Stimulated activated CD8-positive, alpha-beta memory T cell treated with anti-CD3 and anti-CD28 coated beads, Interleukin-15, amount 100 ng/mL, for 4 hours (primary cell): ENCODE data around the gene RGS9.
"Not testable (repeated sequence)": the region's sequence is repeated elsewhere in the genome, so short reads cannot be mapped to it uniquely, and the experiment has no call there.

Experiments used
- DNase-seq, 2 donors: peaks; one replicate each; pipeline ENCODE4 v3.0.0-alpha.2; 2020; ENCODE audit warnings: low read depth in 2 of 2

RGS9 gene

DNA sequence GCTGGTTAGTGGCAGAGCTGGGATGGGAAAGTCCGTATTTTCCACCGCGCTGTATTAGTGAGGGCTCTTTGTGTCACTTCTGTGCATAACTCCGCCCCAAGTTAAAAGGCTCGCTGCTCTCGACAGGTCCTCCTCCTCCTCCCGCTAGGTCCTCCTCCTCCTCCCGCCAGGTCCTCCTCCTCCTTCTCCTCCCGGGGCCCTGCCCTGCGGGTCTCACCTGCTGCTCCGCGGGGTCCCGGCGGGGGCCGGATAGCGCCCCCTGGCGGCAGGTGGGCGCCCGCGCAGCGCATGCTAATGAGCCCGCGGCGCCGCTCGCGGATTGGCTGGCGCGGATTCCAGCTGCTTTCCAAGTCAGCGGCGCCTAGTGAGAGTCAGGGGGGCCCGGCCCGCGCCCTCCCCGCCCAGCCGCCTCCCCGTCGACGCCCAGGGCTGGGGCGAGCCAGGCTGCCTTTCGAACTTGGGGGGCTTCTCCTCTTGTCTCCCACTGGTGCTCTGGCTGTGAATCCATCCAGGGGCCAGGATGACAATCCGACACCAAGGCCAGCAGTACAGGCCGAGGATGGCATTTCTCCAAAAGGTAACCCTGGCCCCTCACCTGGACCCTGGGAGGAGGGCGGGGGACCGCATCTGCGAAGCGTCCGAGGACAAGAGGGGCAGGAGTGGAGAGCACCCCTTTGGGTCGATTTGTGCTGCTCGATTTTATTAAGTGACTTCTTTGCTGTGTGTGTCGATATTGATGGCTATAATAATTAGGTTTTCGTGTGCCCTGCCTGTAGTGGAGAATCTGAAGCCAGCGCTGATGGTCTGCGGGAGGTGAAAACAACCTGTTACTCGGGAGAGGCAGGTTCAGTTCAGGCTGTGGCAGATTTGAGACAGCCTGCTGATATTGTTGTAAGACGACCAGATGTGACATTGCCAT is at the start of gene RGS9:
RGS9 (plus strand) TSS at position 350 of the 919 bp plus-strand sequence; CDS start at position 521, 171 bp downstream.
- DNase-seq = peak; percentile 70 to 76

DNA sequence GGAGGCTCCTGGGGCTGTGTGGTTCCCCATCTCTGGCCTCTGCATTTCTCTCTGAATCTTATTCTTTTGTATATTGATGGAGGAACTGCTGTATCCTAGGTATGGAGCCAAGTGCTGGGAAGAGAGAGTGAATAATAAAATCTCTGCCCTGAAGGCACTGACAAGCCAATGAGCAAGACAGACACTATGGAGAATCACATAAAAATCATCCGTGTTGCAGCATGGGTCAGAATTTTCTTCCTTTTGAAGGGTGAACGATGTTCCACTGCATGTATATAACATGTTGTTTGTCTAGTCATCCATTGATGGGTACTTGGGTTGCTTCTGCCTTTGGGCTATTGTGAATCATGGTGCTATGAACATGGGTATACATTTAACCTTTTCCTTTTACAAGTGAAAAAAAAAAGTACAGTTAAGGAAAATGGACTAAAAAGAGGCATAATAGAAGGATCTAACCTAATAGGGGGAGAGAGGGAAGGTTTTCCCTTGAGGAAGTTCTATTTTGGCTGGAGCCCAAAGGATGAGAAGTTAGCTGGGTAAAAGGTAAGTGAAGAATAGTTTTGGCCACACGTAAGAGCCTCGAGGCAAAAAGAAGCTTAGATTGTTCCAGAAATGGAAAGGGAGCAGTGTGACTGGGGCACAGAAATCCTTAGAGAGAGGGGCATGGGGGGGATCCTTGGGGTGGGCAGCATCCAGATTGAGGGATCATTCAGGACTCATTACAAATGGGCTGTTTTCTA is 48.4 kb upstream of the RGS9 start:
- no peak for DNase-seq

DNA sequence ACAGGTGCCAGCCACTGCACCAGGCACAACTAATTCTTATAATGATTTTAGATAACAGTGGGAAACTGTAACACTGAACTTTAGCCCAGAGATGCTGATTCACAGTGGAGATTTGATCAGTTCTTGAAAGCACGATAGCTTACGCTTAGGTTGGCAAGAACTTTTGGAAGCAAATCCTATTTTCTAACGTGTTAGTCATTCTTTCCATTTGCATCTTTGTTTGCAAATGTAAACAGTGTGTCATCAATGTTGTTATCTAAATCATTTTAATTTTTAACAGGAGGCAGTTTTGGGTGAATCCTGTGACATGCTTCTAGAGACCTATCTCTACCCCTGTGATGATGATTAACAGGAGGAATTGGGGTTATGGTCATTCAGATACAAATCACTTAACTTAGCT is 44.9 kb upstream of the RGS9 start:
- DNase-seq = no peak

DNA sequence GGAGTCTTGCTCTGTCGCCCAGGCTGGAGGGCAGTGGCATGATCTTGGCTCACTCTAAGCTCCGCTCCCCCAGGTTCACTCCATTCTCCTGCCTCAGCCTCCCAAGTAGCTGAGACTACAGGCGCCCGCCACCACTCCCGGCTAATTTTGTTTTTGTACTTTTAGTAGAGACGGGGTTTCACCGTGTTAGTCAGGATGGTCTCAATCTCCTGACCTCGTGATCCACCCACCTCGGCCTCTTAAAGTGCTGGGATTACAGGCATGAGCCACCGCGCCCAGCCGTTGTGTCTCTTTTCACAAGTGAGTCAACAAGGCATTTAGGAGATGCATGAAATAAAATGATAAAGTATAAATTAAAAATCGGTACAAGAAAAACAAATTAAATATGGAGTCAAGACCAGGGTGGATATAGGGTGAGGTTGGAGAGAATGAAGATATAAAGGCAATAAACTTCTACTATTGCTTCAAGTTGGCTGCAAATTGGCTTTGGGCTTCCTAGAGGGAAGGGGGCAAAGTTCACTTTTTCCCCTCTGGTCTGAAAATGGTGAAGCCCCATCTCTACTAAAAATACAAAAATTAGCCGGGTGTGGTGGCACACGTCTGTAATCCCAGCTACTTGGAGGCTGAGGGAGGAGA is 44.3 kb upstream of the RGS9 start:
- DNase-seq = not testable (repeated sequence)

DNA sequence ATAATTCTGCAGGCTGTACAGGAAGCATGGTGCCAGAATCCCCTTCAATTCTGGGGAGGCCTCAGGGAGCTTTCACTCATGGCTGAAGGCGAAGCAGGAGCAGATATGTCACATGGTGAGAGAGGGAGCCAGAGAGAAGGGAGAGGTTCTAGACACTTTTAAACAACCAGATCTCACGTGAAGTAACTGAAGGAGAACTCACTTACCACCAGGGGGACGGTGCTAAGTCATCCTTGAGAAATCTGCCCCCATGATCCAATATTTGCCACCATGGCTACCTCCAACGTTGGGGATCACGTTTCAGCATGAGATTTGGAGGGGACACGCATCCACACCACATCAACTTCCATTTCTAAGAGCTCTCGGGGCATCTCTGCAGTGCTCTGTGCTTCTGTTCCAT is 43.2 kb upstream of the RGS9 start:
- DNase-seq = no peak

DNA sequence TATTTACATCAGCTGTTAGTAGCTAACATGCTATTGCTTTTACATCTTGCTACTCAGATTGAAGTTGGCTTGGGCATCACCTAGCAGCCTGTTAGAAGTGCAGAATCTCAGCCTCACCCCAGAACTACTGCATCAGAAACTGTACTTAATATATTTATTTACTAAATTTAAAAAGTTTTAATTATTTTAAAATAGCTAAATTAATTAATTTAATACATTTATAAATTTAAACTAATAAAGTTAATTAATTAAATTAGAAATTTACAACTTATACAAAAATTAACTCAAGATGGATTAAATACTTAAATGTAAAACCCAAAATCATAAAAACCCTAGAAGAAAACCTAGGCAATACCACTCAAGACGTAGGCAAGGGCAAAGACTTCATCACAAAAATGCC is 41.7 kb upstream of the RGS9 start:
- no peak for DNase-seq

DNA sequence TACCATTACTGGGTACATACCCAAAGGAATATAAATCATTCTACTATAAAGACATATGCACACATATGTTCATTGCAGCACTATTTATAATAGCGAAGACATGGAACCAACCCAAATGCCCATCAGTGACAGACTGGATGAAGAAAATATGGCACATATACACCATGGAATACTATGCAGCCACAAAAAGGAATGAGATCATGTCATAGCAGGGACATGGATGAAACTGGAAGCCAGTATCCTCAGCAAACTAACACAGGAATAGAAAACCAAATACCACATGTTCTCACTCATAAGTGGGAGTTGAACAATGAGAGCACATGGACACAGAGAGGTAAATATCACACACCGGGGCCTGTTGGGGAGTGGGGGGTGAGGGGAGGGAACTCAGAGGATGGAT is 40.8 kb upstream of the RGS9 start:
- not testable (repeated sequence) for DNase-seq

DNA sequence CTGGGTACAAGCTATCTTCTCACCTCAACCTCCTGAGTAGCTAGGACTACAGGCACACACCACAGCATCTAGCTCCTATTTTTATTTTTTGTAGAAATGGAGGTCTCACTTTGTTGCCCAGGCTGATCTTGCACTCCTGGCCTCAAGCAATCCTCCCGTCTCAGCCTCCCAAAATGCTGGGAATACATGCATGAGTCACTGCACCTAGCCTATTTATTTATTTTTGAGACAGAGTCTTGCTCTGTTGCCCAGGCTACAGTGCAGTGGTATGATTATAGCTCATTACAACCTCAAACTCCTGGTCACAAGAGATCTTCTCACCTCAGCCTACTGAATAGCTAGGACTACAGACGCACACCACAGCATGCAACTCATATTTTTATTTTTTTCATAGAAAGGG is 40.1 kb upstream of the RGS9 start:
- DNase-seq = no peak

DNA sequence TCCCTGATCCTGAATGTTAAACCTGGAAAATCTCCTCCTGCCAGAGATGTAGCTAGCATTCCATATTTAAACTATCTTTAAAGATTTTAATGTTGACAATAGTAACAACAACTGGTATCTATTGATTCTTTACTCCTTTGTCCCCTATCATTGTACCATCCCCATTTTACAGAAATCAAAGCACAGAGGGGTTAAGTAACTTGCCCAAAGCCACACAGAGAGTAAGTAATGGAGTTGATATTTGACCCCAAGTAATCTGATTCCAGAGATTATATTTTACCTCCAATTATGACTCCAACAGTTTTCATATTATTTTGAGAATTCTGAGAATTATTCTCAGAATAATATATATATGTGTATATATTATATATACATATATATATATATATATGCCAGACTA is 37.7 kb upstream of the RGS9 start:
- DNase-seq = no peak

DNA sequence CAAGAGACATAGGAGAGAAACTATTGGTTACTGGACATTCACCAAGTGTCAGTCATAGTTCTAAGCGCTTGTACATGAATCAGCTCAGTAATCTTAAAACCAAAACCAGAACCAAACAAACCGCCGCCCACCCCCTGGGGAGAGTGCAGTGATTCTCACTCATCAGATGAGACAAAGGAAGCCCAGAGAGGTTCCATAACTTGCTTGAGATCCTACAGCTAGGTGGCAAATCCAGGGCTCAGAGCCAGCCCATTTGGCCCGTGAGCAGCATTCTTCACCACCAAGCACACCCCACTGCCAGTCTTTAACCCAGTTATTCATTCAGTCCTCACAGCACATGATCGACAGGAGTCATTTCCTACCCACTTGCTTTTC is 37.2 kb upstream of the RGS9 start:
- DNase-seq = peak; percentile 37 to 69

DNA sequence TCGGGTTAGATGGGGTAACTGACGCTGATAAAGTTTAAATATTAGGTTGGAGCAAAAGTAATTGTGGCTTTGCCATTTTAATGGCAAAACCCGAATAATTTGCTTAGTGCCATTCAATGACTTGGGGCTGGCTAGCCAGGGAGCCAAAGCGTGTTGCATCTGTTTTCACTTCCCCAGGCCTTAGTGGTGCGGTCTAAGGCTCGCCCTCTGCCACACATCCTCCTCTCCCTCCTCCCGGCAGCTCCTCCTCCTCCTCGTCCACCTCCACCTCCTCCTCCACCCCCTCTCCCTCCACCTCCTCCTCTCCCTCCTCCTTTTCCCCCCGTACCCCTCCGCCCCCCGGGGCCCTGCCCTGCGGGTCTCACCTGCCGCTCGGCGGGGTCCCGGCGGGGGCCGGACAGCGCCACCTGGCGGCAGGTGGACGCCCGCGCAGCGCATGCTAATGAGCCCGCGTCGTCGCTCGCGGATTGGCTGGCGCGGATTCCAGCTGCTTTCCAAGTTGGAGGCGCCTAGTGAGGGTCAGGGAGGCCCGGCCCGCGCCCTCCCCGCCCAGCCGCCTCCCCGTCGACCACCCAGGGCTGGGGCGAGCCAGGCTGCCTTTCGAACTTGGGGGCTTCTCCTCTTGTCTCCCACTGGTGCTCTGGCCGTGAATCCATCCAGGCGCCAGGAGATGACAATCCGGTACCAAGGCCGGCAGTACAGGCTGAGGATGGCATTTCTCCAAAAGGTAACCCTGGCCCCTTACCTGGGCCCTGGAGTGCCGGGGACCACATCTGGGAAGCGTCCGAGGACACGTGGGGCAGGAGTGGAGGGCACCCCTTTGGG is 36.6 kb upstream of the RGS9 start:
- DNase-seq = peak; percentile 63

DNA sequence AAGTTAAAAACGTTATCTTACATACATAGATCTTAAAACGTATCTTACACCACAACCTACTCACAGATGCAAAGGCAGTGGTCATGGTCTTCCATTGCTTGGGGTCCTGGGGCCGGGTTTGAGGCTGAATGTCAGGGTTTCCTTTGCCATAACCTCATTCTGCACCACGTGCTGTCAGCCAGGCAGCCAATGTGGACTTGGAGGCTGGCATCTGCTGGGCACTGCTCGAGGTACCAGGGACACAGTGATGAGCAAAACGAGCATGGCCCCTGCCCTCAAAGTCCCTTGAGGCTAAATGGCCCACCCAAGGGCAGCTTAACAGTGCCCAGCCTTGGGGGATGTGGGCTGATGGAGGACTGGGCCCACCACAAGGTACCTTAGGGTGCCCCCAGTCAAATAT is 35.8 kb upstream of the RGS9 start:
- no peak for DNase-seq

DNA sequence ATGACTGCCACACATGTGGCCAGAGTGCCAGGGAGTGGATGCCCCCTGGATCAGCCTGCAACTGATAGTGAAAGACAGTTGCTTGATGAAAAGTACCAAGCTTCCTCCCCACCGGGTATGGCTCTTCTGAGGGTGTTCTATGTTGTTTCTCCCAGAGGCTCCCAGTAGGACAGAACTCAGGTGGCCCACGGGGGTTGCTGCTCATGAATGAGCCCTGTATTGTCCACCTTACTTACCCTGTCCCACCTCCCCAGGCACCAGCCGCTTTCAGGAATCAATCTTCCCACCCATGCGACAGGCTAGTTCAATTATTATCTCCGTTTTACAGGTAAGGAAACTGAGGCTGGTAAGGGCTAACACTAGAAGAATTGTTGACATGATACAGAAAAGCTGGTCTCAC is 34.9 kb upstream of the RGS9 start:
- no peak for DNase-seq

DNA sequence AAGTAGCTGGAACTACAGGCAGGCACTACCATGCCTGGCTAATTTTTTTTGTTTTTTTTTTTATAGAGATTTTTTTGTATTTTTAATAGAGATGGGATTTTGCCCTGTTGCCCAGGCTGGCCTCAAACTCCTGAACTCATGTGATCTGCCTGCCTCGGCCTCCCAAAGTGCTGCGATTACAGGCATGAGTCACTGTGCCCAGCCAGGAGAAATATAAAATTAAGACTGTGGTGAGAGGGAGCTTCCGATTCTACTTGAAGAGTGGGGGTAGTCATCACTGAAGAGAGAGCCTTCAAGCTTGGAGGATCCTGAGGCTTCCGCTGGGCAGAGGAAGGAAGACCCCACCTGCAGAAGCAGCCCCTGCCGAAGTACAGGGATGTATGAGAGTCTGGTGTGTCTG is 34.4 kb upstream of the RGS9 start:
- DNase-seq = no peak

DNA sequence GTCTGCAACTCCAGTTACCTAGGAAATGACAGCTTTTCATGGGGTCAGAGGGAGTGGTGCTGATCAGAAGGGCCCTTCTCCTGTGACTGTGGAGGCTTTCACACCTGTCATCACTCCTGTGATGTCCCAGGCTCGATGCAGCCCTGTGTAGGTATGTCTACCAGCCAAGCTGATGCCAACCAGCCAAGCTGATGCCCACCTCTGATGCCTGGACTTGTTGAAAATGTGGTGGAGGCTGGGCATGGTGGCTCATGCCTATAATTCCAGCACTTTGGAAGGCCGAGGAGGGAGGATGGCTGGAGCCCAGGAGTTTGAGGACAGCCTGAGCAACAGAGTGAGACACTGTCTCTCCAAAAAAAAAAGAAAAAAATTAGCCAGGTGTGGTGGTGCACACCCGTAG is 33.7 kb upstream of the RGS9 start:
- no peak for DNase-seq

DNA sequence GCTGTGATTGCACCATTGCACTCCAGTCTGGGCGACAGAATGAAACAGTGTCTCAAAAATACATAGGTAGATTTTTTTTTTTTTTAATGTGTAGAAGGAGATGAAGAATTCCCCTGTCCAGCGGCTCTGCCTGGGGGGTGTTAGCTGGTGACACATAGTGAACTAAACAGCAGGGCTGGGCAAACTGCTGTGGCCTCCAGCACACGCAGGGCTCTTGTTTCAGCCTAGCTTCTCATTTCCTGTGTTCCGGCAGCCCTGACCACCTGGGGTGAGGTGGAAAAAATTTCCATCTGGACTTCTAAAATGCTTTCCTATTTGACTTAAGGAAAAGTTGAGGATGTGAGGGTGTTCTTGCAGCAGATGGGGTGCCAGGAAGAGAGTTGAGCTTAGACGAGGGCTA is 33.3 kb upstream of the RGS9 start:
- no peak for DNase-seq

DNA sequence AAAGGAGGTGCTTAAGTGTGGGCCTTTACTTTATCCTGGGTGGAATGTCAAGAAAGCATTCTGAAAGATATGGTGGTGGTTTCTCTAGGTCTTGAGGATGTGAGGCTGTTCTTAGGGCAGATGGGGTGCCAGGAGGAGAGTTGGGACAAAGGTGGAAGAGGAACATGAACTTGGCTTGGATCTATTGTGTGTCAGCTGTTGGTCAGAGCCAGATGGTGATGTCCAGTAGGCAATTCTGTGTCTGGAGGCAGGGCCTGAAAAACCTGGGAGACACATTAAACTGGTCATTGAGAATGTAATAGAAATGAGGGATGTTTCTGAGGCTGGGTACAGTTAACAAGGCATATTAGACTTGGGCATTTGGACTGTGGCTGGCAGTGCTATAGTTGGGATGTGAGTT is 32.6 kb upstream of the RGS9 start:
- no peak for DNase-seq

DNA sequence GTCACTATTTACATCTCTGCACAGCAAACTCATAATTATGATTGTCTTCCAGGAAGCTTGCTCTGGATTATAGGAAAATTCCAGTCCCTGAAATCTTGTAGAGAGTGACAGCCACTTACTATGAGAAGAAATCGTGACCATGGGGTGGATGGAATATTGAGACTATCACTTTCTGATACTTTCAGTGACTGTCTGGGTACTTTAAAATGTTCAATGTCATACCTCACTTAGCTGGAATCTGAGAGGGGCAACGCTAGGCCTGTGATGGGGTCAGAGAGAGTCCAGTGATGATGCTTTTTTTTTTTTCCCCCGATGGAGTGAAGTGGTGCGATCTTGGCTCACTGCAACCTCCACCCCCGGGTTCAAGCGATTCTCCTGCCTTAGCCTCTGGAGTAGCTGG is 32.2 kb upstream of the RGS9 start:
- DNase-seq = no peak

DNA sequence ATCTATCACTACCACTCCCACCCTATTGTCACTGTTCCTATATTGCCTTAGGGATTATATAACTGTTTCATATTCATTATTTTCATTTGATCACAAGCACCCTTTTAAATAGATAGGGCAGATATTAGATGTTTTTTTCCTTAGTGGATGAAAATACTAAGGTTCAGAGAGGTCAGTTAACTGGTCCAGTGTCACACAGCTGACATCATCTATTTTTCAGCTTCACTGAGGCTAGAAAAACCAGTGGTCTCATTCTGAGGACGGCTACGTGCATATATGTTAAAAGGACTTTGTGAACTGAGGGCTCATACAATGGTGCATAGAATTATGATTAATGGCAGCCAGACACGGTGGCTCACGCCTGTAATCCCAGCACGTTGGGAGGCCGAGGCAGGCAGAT is 29.0 kb upstream of the RGS9 start:
- no peak for DNase-seq

DNA sequence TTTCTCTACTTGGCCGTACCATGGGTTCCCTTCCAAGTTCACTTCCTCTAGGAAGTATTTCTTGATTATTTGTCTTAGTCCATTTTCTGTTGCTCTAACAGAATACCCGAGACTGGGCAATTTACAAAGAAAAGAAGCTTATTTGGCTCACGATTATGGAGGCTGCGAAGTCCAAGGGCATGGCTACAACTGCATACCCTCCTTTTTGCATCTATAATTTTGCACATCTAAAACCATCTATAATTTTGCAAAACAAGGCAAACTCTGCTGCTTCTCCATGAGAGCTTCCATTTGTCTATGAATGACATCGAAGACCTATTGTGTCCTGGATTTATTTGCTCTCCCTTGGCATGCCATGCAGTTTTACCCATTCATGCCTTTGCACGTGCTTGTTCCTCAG is 27.6 kb upstream of the RGS9 start:
- DNase-seq = no peak

DNA sequence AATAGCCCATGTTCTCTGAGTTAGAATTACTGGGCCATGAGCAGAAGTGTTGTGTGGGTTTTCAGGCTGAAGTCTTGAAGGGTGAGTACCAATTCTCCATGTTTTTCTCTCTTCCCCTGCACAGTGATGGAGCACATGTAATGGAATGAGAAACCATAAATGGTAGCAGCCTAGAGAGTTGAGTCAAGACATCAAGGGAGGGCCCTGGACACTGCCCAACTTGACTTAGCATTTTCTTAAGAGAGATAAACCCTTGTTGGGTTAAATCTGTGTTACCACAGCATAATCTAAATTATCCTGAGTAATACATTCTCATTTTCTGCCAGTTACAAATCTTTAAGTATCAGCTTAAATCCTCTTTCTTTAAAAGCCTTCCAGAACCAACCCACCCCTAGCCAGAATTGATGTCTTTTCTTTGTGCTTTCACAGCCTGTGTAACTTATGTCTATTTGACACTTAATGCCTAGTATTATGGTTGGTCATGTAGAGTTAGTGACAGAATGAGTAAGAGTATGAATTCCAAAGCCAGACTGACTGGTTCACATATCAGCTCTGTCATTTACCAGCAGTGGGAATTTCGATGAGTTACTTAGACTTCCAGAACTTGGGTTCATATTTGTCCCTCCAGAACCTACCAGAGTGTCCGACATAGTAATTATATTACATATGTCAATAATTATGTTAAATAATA is 27.0 kb upstream of the RGS9 start:
- DNase-seq = no peak
